ENCODE data around the gene VEGFC.

Gene VEGFC

DNA sequence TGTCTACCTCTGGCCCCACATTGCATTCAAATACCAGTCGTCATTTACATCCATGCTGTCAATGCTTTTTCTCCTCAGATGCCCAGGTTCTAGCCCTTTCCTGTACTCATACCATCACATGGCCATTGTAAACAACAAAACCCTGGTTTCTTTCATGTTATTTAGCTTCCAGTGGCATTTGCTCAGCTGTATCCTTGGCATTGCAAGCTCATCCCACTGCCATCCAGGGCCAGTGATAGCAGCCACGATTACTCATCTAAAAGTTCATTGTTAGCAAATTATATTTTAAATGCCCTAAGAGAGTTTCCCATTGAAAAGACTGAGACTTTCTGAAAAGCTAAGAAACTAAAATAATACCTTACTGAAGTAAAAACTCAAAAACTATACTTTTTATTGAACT, 34.0 kb downstream of the VEGFC start:
- no peak for DNase-seq

DNA sequence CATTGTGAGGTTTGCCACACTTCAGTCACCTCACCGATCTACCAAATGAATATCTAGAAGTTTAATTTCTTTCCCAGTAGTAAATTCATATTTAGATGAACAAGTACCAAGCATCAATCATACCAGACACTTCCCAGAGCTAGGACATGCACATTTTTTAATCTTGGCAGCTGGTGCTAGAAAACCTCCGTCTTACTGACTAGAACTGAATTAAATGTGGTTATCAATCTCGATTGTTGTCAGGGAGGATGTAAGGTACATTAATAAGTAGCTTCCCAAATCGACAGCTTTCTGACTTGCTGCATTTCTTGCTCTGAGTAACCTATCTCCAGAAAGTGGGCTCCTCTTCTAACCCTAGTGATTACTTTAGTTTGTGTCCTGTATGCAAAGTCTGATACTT, 34.4 kb downstream of the VEGFC start:
- no peak for DNase-seq

DNA sequence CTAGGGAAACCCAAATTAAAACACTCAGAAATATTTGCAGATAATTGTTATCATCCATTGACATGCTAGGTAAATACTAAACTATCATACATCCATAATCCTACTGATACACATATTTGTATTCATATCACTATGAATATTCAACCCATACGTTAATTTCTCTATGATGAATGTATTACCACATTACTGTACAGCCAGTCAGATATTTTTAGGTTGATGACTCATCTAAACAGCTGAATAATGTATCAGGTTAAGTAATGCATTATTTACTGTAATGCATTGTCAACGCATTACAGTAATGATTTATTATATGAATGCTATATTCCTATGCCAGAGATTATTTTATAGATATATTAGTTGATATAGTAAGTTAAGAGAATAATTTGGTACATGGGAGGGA, 37.1 kb downstream of the VEGFC start:
- DNase-seq = no peak

DNA sequence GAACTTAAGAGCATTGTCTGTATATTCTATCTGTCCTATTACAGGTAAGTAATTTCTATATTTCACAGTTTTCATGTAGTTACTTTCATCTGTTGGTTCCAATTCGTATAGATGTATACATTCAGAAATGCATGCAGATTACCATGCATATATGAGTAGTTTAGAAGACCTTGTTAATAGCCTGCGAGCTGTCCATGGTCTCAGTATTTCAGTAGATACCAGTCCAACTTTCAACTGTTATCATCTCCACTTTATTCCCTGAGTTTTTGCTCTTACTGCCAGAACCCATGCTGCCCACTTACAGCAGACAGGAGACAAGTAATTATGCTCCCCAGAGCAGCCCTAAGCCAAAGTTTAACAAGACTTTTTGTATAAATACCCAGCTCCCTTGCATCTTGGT, 37.7 kb downstream of the VEGFC start:
- DNase-seq = no peak

DNA sequence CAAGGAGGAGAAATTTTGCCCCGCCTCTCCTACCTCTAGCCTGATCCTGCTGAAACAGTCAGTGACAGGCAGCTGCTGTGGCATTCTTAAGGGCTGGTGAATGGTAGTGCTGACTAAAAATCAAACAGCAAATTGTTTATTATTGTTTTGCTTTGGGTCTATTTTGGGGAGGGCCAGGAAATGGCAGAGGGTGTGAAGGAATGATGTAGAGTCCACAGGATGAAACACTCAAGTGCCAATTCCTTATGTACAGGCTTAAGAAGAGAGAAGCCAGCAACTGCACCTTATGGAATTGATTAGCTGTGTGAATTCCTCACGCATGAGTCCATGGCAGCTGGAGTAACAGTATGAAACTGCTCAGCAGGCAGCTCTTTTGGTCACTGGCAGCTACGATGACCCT, 39.7 kb downstream of the VEGFC start:
- no peak for DNase-seq

DNA sequence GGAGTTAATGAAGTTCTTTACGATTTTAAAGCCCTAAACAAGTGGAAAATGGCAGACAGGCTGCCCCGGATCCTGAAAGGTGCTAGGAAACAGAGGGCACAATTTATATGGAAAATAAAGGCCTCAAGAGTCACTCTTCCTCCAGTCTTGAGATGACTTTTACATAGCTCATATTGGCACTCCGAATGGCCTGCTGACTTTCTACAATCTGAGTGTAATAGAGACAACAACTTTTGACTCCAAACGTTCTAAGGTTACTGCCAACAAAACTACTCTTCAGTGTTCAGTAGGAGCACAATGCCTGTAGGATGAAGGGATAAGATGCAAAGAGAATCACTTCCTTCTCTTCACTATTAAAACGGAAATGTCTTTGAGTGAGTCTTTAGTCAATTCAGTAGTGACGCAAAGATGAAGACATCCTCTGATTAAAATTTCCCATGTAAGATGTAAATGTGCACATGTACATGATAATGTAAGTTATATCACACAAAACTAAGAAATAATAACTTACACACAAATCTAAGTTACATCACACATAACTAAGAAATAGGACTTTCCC, 40.5 kb downstream of the VEGFC start:
- DNase-seq = no peak

DNA sequence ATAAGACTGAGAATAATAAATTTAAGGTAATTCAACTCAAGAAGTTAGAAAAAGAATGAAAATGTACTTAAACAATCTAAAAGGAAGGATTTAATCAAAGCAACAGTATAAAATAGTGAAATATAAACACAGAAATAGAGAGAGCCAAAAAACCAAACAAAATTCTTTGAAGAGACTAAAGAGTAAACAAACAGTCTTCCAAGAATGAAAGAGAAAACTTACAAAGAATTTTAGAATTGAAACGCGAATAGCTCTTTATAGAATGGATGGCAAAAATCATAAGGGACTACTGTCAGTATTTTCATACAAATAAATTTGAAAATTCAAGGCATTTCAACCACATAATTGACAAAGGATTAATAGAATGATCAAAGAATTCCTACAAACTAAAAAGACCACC, 41.7 kb downstream of the VEGFC start:
- DNase-seq = no peak

DNA sequence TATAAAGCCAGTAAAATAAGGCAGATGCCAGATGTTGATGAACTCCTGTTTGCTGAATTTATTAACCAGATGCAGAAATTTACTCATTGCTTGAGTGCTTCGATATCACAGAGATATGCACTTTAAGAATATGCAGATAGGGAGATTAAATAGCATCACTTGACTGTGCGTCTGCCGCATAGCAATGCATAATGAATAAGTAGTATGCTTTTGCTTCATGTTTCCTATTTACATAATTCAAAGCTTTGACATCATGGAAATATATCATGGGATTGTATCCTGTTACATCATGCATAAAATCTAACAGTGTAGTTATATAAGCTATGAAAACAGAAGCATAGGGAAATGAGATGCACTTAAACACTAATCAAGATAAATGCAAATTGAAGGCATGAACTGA, 45.9 kb downstream of the VEGFC start:
- no peak for DNase-seq

DNA sequence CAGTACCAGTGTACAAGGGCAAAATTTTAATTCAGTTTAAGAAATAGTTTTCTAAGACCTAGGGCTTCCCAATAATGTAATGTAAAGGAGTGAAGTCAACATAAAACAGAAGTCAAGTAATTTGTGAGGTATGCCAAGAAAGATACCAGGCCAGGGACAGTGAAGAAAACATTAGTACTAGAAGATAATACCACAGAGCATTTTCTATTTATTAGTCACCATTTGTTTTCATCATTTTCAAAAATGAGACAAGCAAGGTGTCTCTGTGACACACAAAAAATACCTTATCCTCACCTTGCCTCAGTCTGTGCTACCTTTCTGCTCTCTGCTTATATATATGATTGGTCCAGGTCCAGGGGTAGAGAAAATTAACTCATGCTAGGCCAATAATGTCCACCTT, 46.8 kb downstream of the VEGFC start:
- DNase-seq = no peak

DNA sequence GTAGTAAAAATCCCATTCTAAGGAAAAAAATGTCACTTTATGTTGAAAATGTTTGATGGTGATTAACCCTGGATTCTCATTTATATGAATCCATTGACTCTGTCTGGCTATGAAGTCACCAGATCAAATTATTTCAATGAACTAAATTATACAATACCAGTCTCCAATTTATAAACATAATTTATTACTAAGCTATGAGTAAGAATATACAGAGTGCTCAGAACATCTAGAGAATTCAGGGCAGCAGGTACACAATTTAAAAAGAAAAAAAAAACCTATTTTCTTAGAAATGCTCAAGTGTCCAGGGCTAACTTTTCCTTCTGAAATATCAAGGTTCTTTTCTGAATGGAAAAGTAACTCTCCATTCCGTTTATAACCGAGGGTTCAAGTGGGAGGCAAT, 48.6 kb downstream of the VEGFC start:
- DNase-seq = no peak

DNA sequence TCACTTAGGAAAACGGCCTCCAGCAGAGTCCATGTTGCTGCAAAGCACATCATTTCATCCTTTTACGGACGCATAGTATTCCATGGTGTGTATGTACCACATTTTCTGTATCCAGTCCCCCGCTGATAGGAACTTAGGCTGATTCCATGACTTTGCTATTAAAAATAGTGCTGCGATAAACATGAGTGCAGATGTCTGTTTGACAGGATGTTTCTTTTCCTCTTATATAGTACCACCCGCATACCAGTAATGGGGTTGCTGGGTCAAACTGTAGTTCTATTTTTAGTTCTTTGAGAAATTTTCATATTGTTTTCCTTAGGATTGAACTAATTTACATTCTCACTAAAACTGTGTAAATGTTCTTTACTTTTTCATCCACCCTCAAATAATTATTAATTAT, 50.5 kb downstream of the VEGFC start:
- no peak for DNase-seq

DNA sequence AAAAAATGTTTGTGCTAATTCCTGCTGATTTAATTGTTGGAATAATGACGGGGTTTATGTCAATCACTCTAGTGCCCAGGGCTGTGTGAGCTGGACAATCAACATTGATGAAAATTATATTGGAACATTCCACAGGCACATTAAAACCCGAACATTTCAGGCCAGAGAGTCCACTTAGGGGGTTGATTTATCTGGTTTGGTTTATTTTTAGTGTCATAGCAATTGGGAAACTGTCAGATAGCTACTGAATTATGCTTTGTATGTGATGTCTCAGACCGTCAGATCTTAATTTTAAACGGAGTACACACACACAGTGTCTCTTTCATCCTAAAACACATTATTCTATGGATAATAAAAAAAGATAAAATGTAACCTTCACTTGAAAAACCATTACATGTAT, 51.5 kb downstream of the VEGFC start:
- DNase-seq = no peak

DNA sequence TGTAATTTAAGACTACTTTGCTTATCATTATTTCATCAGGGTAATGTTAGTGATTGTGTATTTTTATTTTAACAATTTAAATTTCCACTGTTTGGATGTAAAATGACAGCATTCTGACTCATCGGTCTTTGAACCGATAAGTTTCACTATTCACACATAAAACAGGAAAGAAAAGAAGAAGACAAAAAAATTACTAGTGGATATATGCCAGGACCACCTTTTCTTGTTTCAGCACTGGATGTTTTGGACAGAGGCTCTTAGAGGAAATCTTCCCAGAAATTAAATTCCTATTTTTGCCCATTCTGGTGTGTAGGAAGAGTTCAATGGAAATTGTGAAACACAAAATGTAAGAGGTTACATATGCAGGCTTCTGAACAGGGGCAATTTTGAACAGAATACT, 57.4 kb downstream of the VEGFC start:
- DNase-seq = no peak

DNA sequence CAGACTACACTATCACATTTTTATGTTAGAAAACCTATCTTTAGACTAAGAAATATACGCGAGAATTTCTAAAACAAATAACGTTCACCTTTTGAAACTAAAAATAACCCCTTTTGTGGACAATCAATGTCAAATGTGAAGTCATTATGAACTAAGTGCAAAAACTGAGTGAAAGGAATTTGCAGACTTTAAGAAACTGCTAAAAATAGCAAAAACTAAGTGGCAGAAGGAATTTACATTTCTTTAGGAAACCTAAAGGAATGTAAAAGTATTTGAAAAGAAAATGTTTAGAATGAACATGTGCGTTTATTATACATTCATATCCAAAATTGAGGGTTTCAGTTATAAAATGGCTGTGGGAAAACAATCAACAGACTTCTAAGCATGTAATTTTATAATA, 58.3 kb downstream of the VEGFC start:
- DNase-seq = no peak

DNA sequence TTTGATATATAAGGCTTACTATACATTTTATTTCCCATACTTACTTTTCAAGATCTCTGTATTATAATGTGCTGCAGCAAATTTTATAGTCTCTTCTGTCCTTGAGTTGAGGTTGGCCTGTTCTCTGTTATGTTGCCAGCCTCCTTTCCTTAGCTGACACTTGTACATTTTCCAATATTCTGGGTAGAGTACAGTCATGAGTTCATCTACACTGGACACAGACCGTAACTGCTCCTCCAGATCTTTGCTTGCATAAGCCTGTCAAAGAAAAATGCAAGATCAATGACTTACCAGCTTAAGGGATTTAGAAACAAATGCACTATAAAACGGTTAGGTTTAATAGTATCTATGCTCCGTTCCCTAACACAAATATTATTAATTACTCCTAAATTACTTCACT, 63.2 kb downstream of the VEGFC start:
- no peak for DNase-seq

DNA sequence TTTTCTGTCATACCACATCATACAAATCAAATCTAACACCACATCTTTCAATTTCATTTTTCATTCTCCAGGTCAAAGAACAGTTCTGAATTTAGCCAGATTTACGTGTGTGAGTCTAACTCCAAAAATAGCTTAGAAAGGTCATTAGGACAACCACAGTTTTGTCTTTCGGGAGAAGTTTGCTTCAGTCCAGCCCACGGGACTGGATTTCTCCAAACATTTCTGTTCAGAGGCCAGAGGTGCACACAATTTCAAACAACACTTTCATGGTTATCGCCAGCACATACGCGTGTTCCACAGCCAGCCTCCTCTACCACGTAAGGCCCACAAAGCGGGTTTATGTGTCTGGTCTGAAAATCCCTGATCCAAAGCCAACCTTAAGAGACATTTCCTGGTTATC, 65.9 kb downstream of the VEGFC start:
- DNase-seq = no peak

DNA sequence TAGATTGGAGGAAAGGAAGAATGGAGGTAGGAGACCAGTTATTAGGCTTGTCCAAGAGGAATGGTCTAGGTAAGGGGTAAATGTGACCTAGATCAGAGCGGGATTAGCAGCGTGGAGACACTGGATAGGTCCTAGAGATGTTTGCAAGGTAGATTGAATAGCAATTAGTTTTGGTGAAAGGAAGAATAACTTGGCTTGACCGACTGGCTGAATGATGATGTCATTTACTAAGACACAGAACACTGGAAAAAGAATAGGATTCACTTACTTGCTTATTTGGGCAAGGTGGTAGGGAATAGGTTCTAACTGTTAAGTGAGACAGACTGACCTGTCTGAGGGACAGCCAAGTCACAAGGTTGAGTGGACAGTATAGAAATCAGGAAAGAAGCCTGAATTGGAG, 71.3 kb downstream of the VEGFC start:
- no peak for DNase-seq

DNA sequence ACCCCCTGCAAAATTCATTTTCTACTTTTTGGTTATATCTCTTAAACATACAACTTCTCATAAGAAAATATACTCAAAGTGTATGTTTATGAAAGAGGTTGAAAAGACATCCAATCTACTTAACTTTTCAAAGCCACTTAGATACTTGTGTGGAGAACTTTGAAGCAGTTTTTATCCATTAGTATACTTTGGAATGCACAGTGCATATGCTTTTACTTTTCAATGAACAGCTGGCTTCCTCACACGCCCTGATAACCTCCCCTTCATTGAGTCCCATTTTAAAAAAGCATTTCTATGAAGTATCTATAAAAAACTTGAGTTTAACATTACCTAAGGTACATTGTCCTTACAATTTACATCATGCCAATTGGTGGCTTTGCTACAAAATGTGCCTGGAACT, 73.8 kb downstream of the VEGFC start:
- no peak for DNase-seq

DNA sequence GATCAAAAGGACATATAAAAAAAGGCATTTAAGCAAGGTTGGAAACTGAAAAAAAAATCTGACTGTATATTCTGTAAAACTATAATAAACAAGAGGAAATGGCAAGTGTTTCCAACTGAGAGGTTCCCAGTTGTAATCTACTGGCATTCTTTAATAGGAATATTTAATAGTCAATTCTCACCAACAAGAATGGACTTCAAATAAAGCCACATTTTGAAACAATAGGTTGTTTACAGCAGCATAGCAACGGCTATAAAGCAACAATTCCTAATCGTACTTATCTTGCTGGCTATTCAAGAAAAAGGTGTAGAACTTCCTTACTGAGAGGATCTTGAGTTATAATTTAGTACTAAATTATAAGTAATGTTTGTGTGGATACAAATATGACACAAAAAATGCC, 75.5 kb downstream of the VEGFC start:
- no peak for DNase-seq

DNA sequence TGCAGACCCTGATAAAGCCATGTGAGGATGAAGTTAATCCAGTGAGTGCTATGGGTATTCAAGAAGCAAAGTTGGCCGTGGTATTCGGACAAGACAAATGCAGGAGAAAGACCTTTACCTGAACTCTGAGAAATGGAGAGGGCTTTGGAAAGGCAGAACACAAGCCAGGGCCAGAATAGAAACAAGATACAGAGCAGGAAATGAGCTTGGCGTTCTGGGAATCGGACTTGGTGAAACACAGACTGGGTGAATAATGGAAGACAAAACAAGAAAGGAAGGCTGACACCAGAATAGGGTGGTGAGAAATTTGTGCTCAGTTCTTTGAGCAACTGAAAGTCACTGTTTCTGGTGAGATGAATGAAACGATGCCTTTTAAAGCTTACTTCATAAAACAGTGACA, 83.3 kb downstream of the VEGFC start:
- DNase-seq = no peak

DNA sequence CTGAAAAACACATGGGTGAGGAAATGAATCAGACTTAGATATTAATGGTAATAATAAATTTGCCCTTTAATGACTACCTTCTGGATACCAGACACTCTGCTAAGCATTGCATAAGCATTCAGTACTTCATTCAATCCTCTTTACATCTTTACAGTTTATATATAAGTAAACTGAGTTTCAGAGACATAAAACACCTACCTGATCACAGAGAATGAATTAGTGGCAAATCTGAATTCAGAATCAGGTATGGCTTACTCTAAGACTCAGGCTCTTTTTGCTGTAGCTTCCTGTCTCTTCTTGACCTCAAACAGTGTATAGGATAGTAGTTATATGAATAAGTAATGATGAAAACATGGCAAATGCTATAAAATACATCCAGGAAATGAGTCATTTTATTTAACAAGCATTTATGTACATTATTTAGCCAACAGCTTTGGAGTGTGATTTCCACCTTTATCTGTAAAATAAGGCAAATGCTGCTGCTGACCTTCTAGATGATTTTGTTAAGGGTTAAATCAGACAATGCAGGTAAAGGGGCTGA, 83.9 kb downstream of the VEGFC start:
- no peak for DNase-seq

DNA sequence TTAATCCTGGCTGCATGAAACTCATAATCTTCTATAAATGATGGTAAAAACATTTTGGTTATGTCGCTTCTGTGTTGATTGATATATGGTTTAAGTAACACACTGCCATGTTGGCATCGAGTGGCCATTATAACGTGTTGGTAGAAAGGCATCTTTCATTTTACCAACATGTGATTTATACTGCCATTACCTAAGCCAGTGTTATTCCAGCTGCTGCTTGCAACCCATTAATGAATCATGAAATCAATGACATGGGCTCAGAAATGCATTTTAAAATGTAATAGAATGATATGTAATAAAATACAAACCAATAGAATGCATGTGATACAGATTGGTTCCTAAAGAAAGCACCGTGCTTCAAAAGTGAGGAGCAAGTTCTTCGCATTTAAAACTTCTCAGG, 102.0 kb downstream of the VEGFC start:
- no peak for DNase-seq

DNA sequence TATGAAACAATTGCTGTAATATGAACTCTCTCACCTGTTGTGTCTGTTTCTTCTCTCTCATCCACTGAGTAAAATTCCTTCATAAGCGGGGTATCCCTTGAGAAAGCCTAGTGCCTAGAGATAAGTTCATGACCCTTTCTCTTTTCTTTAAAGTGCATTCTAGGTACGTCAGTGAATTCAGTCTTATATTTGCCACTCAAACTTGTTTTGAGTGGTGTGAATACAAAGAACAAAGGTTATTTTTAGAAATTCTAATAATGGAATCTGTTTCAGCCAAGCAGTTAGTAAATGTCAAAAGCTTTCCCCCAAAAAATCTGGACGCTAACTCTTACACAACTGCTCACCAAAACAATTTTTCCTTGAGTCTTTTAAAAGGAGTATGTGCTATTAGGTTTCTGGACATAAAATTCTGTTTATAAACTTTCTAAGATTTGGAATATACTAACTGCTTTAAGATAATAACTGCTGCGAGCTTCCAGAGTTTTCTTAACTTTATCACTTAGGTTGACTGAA, 112.0 kb downstream of the VEGFC start:
- no peak for DNase-seq

DNA sequence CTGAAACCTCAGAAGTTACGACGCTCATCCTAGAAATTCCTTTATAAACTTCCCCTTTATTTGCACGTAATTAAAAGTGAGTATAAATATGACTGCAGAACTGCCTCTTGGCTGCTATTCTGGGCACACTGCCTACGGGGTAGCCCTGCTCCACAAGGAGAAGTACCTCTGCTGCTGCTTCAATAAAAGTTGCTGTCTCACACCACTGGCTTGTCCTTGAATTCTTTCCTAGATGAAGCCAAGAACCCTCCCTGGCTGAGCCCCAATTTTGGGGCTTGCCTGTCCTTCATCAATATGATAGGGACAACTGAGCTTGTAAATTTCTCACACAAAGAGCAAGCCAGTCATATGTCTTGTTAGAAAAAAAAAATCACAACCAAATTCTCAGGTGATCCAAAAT, 115.8 kb downstream of the VEGFC start:
- DNase-seq = no peak

DNA sequence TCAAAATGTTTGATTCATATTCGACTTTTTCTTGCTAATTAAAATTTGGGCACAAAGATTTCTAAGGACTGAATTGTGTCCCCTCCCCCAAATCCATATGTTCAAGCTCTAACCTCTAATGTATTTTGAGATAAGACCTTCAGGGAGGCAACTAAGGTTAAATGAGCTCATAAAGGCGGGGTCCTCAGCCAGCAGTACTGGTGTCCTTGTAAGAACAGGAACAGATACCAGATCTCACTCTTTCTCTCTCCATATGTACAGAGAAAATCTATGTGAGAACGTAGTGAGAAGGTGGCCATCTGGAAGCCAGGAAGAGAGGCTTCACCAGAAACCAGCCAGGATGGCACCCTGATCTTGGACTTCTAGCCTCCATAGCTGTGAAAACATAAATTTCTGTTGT, 116.9 kb downstream of the VEGFC start:
- DNase-seq = no peak

DNA sequence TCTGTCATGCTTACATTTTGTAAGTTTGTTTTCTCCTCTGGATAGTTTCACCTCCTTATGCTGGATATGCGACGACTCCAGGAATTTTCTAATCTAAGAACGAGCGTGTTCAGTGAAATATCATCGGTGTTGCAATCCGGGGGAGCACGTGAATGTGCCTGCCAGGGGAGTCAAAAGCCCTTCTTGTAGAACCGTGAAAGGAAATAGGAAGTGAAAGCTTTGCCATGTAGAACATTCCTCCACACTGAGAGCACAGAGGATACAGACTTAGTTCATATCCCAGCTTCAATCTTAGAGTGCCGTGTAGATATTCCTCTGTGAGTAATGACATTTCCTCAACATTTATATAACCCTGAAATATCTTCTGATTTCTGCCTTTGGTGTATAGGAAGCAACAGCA, 121.2 kb downstream of the VEGFC start:
- DNase-seq = no peak
